Osteoblast (primary cell): Measurements from ENCODE around the gene DBH. TPM values are rescaled to one million over a fixed set of nuclear protein-coding genes. Genes with fewer than 3 reads are reported as not detected.
A peak's percentile ranks its signal among the peaks of the same experiment; 100 is the strongest.

Experiments used
- DNase-seq: peaks from one replicate; pipeline ENCODE4 v3.0.0; 2011; ENCODE audit warnings: low spot score, mixed read lengths; ENCODE audit not compliant: insufficient read length; ENCODE audit errors: missing footprints
- H2AFZ ChIP-seq: 2 replicates; pipeline ENCODE4 v1.6.0; 2011; ENCODE audit warnings: mild to moderate bottlenecking, low read length
- H3K27ac ChIP-seq: 2 replicates; pipeline ENCODE4 v1.5.1; 2011; ENCODE audit warnings: mild to moderate bottlenecking, low read depth, low read length, moderate library complexity
- H3K27me3 ChIP-seq: 2 replicates; pipeline ENCODE4 v1.6.0; 2012; ENCODE audit warnings: mild to moderate bottlenecking, control low read depth, inconsistent platforms, low read length, moderate library complexity; ENCODE audit not compliant: insufficient read depth
- H3K36me3 ChIP-seq: 2 replicates; pipeline ENCODE4 v1.5.1; 2011; ENCODE audit warnings: mild to moderate bottlenecking, low read length, control low read depth, moderate library complexity; ENCODE audit not compliant: insufficient read depth
- H3K4me1 ChIP-seq: 2 replicates; pipeline ENCODE4 v1.5.1; 2011; ENCODE audit warnings: mild to moderate bottlenecking, low read length, control low read depth, moderate library complexity; ENCODE audit not compliant: insufficient read depth
- H3K4me2 ChIP-seq: 2 replicates; pipeline ENCODE4 v1.6.0; 2011; ENCODE audit warnings: mild to moderate bottlenecking, low read length; ENCODE audit not compliant: insufficient read depth
- H3K4me3 ChIP-seq: fragments of 200-600 bp; sonication (generic); 3 replicates; pipeline ENCODE4 v1.5.1; 2012; ENCODE audit warnings: mild to moderate bottlenecking, low read length, inconsistent platforms; ENCODE audit not compliant: insufficient read depth
- H3K79me2 ChIP-seq: 2 replicates; pipeline ENCODE4 v1.6.0; 2012; ENCODE audit warnings: mild to moderate bottlenecking, low read length, control low read depth, inconsistent platforms; ENCODE audit not compliant: insufficient read depth
- H3K9me3 ChIP-seq: 2 replicates; pipeline ENCODE4 v1.5.1; 2011; ENCODE audit warnings: low read depth, low read length, control low read depth
- H4K20me1 ChIP-seq: 2 replicates; pipeline ENCODE4 v1.6.0; 2012; ENCODE audit warnings: mild to moderate bottlenecking, low read length, control low read depth; ENCODE audit not compliant: insufficient read depth
- total RNA-seq: library from RNA; depleted of rRNA; stranded (reverse); fragments of >200 nt; gene quantifications from 2 replicates; pipeline ENCODE4 v1.2.3, GENCODE V29; 2012
- TF ChIP-seq, protein P1 (sequence below): IDR thresholded peaks from 2 replicates; pipeline ENCODE4 v1.5.1; 2011; ENCODE audit warnings: mild to moderate bottlenecking, low read depth, low read length, moderate library complexity; ENCODE audit errors: extremely low read depth

The DBH gene
- total RNA-seq, 1 donor: not detected

DNA sequence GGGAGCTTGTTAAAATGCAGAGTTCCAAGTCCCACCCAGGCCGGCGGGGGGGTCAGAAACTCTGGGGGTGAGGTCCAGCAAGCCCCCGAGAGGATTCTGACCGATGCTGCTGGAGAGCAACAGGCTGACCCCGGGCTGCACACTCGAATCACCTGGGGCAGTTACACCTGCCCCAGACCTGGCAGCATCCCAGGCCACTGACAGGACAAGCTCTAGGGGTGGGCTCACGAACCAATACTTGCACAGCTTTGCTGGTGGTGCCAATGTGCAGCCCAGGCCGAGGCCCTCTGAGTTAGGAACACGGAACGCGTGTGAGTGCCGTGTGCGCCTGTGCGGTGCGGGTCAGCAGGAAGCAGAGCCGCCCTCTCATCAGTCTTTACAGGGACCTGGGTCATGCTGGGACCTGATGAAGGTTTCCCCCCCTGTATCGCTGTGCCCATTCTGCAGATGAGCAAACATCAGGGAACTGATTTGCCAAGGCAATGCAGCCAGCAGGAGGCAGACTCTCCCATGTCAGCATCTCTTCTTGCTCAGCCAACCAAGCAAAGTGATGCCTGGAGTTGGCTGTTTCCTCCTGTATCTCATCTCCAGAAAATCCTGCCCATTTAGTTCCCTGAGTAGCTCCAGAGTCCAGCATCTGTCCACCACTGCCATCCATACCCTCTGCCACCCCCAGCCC lies 43.3 kb upstream of the DBH start:
- no peaks in the 10 kb centered on the region for H4K20me1 ChIP-seq
- peaks cover 5% of the 10 kb centered on the region for H3K27me3 ChIP-seq
- DNase-seq: no peak
- no peak overlapping the region for H3K4me3 ChIP-seq
- no peak overlapping the region for H3K4me2 ChIP-seq
- H3K9me3 ChIP-seq: no peaks in the 10 kb centered on the region
- H2AFZ ChIP-seq: no peak overlapping the region
- no peaks in the 10 kb centered on the region for H3K4me1 ChIP-seq
- no peaks in the 10 kb centered on the region for H3K79me2 ChIP-seq
- H3K27ac ChIP-seq: no peak overlapping the region
- H3K36me3 ChIP-seq: no peaks in the 10 kb centered on the region
- TF ChIP-seq, protein P1, sequence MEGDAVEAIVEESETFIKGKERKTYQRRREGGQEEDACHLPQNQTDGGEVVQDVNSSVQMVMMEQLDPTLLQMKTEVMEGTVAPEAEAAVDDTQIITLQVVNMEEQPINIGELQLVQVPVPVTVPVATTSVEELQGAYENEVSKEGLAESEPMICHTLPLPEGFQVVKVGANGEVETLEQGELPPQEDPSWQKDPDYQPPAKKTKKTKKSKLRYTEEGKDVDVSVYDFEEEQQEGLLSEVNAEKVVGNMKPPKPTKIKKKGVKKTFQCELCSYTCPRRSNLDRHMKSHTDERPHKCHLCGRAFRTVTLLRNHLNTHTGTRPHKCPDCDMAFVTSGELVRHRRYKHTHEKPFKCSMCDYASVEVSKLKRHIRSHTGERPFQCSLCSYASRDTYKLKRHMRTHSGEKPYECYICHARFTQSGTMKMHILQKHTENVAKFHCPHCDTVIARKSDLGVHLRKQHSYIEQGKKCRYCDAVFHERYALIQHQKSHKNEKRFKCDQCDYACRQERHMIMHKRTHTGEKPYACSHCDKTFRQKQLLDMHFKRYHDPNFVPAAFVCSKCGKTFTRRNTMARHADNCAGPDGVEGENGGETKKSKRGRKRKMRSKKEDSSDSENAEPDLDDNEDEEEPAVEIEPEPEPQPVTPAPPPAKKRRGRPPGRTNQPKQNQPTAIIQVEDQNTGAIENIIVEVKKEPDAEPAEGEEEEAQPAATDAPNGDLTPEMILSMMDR: peak; percentile 31

- Histone ChIP-seq H3K27ac (no peak overlapping the region), H4K20me1 (no peaks in the 10 kb centered on the region)
- DNase-seq: no peak
These were observed 42.4 kb upstream of the DBH start for GRCh38 chr9:133593587-133594253.

DNA sequence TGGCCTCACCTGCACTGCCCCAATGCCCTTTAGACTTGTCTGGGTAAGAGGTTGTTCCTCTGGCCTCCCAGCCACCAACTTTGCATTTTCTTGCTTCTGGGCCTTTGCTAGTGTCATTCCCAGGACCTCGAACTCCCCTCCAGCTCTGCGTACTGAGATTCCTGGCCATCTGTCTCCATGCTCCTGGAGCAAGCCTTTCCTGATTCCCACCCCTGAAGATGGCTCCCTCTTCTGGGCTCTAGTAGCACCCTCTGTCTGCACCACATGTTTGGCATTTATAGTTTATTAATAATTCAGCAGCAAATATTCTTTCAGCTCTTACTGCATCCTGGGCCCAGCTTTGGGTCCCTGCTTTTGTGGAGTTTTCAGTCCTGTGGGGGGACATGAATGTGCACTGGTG lies 41.9 kb upstream of the DBH start:
- Histone ChIP-seq H3K9me3 (no peaks in the 10 kb centered on the region), H3K27ac (no peak overlapping the region), H3K79me2 (no peaks in the 10 kb centered on the region), H3K36me3 (no peaks in the 10 kb centered on the region), H3K27me3 (peaks cover 5% of the 10 kb centered on the region), H4K20me1 (no peaks in the 10 kb centered on the region), H2AFZ (no peak overlapping the region), H3K4me1 (no peaks in the 10 kb centered on the region), H3K4me3 (no peak overlapping the region), H3K4me2 (no peak overlapping the region)
- TF ChIP-seq, protein P1: no peak
- no peak for DNase-seq

More at GRCh38 chr9:133593587-133594253, 42.4 kb upstream of the DBH start:
- Histone ChIP-seq H3K9me3 (no peaks in the 10 kb centered on the region), H3K4me1 (no peaks in the 10 kb centered on the region), H3K79me2 (no peaks in the 10 kb centered on the region), H3K27me3 (peaks cover 5% of the 10 kb centered on the region), H3K4me2 (no peak overlapping the region), H2AFZ (no peak overlapping the region), H3K36me3 (no peaks in the 10 kb centered on the region), H3K4me3 (no peak overlapping the region)
- TF ChIP-seq, protein P1: no peak

DNA sequence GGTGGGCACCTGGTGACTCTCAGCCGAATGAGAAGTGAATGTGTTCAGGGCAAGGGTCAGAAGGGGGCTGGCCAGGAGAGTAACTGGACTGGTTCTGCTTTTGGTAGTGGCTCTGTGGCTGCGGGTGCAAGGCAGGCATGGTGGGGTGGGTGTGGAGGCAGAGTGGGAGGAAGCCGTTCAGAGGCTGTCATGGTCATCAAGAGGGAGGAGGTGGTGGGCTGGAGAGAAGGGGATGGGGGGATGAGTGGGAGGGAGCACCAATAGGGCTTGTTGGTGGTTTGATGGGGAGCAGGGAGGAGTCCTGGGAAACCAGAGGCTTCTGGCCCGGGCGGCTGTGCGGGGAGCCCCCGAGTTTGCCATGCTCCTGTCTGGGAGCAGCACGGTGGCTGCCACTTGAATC lies 40.3 kb upstream of the DBH start:
- H3K4me1 ChIP-seq: no peaks in the 10 kb centered on the region
- H3K27me3 ChIP-seq: peaks cover 5% of the 10 kb centered on the region
- H4K20me1 ChIP-seq: no peaks in the 10 kb centered on the region
- no peaks in the 10 kb centered on the region for H3K9me3 ChIP-seq
- no peaks in the 10 kb centered on the region for H3K79me2 ChIP-seq
- H3K36me3 ChIP-seq: no peaks in the 10 kb centered on the region
- H3K4me3 ChIP-seq: no peak overlapping the region
- no peak overlapping the region for H3K4me2 ChIP-seq
- TF ChIP-seq, protein P1: no peak
- no peak overlapping the region for H2AFZ ChIP-seq
- DNase-seq: no peak
- no peak overlapping the region for H3K27ac ChIP-seq
